Stromal cell of bone marrow (primary cell): Measurements from ENCODE around the gene FBRS.
"Not testable (repeated sequence)": the region's sequence is repeated elsewhere in the genome, so short reads cannot be mapped to it uniquely, and the experiment has no call there.

Source experiments
- DNase-seq: peaks from one replicate; pipeline ENCODE4 v3.0.0-alpha.2; 2012; ENCODE audit warnings: low read depth

Gene FBRS

DNA sequence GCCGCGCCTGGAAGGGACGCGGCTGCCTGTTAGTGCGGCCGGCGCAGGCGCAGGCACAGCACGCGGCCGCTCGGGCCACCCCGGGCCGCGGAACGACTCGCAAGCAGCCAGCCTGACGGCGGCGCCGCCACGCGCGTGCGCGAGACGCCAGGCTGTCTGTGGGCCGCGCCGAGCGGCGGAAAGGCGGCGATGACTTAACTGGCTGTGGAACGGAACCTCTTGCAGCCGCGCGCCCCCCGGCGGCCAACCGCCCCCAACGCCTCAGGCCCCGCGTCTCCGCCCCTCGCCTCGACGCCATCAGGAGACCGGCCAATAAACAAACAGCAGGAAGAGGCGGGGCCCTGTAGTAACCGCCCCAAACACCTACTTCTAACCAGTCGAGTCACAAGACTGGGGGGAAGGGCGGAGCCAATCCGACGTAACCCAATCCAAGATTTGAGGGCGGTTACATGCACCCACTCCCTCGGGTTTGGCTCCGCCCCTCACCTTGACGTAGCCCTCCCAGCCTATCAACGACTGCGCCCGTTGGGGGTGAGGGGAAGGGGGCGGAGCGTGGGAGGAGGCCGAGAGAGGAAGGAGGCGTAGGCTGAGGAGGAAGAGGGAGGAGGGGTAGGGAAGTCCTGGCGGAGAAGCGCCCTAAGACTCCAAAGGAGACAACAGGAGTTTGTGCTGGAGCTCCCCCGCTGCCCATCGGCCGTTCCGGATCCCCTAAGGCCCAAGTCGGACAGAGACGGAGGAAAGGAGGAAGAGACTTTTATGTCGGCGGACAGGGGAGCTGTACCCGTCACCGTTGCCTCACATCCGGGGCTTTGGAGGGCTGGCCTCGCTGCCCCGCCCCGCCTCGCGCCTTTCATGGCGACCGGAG lies at the start of gene FBRS:
FBRS (plus strand) TSS at position 566 of the 865 bp plus-strand sequence. CDS start 1,088 bp downstream, outside the sequence.
- peak; percentile 100 for DNase-seq

DNA sequence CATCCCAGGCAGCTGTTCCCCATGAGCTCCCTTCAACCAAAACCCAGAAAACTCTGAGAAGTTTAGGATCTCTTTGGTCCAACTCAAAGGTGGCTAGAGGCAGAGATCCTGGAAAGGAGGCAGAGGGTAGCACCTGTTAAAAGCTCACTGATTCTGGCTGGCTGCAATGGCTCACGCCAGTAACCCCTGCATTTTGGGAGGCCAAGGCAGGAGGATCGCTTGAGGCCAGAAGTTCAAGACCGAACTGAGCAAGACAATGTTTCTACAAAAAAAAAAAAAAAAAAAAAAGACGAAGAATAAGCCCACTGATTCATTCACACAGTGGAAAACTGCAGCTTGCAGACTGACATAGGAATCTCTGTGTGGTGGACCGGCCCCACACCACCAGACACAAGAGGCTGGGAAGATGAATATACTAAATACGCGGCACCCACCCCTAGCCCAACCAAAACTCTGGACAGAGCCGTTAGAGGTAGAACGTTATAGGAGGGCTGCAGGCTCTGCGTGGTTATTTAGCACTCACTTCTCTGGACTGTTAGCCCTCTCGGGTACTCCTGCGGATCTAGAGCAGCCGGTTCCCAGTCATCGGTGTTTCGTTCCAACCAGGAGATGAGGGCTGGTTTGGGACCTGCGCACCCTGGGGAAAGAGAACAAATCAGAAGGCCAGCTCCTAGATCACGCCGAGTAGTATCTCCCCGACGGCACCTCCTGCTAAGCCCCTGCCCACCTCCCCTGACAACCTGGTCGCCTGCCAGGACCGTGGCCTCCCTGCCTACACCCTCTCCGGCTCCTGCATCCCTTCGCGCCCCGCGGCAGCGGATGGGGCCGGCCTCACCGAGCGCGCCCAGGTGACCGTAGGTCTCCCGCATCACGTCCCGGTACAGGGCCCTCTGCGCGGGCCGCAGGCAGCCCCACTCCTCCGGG lies 49.0 kb upstream of the FBRS start:
- DNase-seq, result no peak

DNA sequence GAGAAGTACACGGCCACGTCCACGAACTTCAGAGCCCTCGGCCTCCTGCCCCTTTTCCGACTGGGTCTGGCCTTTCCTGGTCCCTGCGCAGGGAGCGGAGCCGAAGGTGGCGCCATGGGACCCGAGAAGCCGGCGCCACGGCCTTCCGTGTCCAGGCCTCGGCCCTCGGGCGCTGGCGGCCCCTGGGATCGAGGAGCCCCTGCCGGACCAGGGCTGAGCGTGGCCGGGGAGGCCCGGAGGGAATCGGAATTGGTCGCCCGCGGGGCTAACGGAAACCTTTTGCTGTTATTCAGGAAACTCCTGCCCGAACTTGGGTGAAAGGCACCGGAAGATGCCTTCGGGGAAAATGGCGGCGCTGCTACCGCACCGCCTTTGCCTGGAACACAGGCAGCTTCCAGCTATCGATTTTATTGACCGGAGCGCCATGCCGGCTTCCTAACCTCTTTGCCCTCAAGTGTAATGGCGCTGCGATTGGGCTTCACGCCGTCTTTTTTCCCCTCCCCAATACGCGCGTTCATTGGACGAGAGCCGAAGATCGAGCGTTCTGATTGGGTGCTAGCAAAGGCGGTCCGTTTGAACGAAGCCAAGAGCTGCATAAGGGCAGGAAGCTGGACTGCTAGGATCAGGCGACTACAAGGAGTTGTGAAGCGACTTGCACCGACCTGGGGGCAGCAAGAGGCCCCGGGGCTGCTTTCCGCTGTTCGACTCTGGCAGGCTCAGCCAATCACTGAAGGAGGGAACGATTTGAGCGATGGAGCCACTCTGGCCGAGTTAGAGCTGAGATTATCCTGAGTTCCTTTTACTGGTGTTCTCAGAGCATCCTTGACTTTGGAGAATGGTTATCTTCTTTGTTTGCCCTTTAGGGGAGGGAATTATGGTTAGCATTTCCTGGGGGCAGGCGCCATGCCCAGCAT lies 48.0 kb upstream of the FBRS start, which contains the start of gene ZNF689:
ZNF689 (minus strand) TSS at position 464 of the 914 bp plus-strand sequence; CDS start at position 116, 348 bp downstream.
- peak; percentile 92 for DNase-seq

DNA sequence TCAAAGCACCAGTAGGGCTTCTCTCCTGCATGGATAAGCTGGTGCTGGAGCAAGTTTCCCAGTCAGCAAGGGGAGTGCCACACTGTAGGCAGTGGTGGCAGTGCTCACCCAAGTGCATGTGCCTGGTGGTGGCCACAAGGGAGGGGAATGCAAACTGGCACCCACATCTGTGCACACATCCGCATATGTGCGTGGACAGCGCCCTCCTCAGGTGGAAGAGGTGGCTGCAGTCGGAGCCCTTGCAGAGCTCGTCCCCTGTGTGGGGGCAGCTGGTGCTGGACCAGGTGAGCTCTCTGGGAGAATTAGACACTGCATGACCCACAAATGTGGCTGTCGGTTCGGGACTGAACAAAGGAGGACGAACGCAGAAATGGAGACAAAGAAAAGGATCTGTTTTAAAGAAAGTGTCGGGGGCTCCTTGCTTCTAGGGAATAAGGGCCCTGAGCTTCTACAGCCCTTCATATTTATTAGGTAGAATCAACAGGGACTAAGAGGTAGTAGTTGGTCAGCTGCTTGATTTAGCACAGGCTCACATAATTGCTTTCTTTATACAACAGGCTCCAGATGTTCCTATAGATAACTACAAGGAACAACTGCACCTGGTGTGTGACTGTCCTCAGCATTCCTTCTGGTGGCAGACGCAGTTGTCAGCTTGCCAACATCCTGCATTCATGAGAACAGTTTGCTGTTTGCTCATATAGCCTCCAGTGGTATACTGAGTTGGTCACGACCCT lies 42.7 kb upstream of the FBRS start:
- no peak for DNase-seq

DNA sequence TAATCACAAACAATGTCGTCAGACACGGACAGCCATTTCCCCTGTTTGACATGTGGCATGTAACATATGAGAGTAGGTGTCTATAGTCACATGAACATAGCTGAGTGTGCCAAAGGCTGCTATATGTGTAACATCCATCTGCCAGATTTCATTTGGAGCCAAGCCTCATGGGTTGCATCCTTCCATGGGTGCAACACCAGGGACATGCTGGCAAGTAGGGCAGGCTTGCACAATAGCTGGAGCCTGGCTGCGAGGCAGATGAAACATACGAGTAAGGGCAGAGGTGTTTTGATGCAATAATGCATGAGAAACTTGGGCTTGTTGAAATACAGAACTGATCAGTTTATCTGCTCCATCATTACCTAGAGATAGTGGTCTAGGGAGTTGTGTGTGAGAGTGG lies 39.0 kb upstream of the FBRS start:
- DNase-seq, result no peak

DNA sequence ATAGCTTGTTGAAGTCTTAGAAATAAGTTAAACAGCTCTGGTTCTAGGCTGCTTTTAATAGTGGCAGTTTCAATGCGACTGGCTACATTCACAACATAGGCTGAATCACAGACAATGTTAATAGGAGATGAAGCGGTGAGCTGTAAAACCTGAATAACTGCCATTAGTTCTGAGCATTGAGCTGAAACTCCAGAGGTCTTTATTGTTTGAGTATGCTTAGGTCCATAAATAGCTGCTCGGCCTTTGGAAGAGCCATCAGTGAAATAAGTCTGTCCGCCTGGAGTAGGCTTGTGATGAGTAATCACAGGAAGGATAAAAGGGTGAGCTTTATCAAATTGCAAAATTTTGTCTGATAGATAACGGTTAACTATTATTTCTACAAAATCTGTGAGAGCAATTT lies 38.6 kb upstream of the FBRS start:
- DNase-seq, result no peak

DNA sequence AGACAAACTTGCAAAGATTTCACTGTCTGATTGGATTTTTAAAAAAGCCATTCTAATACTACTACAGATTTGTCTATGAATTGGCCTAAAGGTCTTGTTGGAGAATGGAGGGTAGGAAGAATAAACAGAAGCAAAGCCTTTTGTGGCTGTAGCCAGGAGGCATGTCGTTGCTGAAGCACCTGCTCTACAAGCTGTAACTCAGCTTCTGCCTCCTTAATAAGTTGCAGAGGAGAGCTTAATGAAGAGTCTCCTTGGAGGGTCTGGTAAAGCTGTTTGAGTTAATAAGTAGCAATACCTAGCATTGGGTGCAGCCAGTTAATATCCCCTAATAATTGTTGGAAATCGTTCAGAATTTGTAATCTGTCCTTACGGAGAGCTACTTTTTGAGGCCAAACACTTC lies 38.1 kb upstream of the FBRS start:
- no peak for DNase-seq

DNA sequence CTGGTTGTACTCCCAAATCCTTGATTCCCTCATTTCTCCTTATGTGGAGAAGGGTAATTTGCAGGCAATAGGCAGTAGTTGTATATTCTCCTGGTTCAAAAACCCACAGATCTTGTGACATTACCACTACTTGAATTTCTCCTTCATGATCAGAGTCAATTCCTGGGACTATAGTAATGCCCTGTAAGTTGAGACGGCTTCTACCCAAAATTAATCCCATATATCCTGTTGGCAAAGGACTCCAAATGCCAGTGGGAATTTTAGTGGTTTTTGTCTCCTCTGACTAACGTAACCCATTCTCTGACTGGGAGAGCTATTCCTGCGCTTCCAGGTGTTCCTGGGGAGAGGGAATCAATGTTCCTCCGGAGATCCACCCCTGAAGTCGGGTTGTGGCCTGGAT lies 36.5 kb upstream of the FBRS start:
- DNase-seq, result peak; percentile 57

DNA sequence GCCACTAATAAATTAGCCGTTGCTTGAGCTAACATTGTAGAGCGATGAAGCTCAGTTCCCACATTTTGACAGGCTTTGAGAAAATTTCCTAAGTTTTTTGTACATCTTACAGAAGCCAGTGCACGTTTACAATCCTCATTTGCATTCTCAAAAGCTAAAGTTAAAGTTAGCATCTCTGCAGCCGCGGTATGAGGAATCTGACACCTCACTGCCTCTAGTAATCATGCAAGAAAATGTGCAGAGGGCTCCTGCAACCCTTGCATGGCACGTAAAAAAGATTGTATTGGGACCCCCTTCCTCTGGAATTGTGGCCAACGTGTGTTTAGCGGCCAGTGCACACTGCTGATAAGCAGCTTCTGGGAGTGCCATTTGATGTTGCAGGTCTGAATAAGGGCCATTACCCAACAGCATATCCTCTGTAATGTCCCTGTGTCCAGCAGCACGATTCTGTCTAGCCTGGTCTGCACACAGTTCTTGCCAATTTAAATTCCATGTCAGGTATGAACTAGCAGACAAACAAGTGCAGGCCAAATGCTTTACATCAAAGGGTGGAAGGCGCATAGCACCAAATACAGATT lies 35.7 kb upstream of the FBRS start:
- DNase-seq, result no peak

DNA sequence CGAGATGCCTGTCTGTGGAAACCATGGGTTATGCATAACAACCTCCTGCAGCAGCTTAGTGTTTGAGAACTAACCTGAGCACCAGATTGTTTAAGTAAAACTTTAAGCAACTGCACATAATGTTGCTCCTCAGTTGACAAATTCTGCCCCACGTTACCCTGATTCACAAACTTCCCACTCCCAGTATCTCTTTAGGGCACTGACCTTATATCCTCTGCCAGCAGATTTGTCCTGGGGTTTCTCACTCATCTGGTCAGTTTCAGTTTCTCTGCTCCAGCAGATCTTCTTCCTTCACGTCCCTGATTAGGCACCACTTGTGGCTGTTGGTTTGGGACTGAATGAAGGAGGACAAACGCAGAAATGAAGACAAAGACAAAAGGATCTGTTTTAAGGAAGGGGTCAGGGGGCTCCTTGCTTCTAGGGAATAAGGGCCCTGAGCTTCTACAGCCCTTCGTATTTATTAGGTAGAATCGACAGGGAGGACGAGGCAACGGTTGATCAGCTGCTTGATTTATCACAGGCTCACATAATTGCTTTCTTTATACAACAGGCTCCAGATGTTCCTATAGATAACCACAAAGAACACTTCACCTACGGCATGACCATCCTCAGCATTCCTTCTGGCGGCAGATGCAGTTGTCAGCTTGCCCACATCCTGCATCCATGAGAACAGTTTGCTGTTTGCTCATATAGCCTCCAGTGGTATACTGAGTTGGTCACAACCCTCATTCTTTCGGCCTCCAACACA lies 34.5 kb upstream of the FBRS start:
- no peak for DNase-seq

DNA sequence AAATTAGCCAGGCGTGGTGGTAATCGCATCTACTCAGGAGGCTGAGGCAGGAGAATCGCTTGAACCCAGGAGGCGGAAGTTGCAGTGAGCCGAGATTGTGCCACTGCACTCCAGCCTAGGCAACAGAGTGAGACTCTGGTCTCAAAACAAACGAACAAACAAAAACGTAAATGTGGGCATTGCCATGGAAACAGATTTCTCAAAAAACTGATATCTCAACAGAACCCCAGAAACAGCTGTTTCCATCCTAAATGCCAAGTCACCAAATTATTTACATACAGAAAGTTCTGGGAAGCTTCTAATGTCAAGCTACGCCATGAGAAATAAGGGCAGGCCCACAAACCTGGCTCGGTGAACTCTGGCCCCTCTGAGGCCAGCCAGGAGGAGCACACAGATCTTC lies 32.0 kb upstream of the FBRS start:
- DNase-seq, result no peak

DNA sequence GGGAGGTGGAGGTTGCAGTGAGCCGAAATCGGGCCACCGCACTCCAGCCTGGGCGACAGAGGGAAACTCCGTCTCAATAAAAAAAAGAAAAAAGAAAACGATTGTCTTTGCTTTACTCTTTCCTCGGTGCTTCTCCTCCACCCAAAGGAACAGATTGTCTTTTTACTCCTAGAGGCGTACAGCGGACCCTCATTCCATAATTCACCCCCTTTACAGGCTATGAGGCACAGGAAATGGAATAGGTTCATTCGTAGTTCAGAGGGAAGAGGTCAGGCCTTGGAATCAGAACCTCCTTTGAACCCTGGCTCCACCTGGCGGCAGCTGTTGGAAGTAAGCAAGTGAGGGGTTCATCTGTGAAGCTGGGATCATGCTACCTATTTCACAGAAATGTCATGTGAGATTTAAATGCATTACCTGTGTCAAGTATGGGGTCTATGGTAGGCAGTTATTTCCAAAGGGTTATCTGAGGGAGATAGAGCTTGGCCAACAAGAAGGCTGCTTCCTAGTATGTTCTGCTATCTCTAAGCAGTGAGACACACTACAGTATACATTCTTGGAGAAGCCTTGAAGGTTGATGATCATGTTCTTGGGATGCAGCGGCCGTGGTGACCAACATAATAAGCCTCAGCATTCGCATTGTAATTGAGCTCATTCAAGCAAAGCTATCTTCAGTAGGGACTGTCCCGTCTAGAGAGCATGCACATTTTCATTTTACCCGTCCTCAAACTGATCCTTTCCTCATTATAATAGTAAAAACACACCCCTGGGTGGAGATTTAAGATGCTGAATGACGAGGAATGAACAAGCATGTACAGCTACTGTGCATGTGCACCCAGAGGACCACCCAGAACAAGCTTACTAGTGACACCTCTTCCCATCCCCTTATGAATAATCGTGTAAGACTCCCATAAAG lies 29.3 kb upstream of the FBRS start:
- DNase-seq, result peak; percentile 51

DNA sequence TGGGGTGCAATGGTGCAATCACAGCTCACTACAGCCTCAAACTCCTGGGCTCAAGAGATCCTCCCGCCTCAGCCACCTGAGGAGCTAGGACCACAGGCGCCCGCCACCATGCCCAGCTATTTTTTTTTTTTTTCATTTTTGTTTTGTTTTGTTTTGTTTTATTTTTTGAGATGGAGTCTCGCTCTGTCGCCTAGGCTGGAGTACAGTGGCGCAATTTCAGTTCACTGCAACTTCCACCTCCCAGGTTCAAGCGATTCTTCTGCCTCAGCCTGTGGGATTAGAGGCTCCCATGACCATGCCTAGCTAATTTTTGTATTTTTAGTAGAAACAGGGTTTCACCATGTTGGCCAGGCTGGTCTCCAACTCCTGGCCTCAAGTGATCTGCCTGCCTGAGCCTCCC lies 25.8 kb upstream of the FBRS start:
- not testable (repeated sequence) for DNase-seq

DNA sequence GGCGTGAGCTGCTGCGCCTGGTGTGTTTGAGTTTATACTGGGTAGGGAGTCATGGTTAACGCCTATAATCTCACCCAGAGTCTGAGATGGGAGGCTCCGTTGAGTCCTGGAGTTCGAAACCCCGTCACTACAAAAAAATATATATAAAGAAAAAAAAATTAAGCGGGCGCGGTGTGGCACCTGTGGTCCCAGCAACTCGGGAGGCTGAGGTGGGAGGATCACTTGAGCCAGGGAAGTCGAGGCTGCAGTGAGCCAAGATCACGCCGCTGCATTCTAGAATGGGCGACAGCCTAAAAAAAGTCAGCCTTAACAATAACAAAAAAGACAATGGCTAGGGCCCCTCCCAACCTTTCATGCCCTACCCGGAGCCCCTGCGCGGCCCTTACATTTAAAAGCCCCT lies 24.7 kb upstream of the FBRS start:
- no peak for DNase-seq

DNA sequence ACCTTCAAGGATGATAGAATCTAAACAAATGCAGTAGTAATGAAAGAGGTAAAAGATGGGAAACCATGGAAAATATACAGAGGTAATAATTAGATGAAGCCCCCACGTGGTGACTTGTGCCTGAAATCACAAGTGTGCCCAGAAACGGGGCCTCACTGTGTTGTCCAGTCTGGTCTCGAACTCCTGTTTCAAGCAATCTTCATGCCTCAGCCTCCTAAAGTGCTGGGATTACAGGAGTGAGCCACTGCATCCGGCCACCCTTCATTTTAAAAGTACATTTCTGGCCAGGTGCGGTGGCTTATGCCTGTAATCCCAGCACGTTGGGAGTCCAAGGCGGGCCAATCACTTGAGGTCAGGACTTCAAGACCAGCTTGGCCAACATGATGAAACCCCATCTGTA lies 21.6 kb upstream of the FBRS start:
- no peak for DNase-seq

DNA sequence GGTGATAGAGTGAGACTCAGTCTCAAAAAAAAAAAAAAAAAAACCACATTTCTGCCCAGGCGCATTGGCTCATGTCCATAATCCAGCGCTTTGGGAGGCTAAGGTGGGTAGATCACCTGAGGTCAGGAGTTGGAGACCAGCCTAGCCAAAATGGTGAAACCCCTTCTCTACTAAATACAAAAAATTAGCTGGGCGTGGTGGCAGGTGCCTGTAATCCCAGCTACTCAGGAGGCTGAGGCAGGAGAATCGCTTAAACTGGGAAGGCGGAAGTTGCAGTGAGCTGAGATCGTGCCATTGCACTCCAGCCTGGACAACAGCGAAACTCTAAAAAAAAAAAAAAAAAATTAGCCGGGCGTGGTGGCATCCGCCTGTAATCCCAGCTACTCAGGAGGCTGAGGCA lies 21.1 kb upstream of the FBRS start:
- DNase-seq, result not testable (repeated sequence)

DNA sequence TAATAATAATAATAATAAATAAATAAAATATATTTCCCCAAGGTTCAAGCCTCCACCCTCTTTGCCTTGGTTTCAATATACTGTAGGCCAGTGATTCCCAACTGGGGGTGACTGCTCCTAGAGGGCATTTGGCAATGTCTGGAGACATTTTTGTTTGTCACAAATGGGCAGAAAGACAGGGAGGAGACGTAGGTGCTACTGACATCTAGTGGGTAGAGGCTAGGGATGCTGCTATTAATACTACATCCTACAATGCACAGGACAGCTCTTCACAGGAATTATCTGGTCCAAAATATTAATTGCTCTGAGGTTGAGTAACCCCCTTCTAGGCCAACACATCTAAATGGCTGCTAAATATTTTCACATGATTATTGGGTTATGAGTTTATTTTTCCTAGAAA lies 20.3 kb upstream of the FBRS start:
- DNase-seq, result no peak

DNA sequence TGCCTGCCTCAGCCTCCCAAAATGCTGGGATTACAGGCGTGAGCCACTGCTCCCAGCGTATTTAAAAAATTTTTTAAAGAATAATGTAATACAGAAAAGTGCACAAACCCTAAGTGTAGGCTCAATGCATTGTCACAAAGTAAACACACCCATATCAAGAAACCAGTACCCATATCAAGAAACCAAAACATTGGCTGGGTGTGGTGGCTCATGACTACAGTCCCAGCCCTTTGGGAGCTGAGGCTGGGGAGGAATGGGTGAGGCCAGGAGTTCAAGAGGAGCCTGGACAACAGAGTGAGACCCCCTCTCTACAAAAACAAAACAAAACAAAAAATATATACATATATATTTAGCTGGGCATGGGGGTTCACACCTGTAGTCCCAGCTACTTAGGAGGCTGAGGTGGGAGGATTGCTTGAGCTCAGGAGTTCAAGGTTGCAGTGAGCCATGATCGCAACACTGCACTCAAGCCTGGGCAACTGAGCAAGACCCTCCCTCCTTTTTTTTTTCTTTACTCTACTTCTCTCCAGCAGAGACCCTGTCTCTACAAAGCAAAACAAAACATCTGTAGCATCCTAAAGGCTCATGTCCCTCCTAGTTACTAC lies 16.8 kb upstream of the FBRS start:
- DNase-seq, result no peak
